Measurements from ENCODE around the gene RAB4B.

RAB4B gene

DNA sequence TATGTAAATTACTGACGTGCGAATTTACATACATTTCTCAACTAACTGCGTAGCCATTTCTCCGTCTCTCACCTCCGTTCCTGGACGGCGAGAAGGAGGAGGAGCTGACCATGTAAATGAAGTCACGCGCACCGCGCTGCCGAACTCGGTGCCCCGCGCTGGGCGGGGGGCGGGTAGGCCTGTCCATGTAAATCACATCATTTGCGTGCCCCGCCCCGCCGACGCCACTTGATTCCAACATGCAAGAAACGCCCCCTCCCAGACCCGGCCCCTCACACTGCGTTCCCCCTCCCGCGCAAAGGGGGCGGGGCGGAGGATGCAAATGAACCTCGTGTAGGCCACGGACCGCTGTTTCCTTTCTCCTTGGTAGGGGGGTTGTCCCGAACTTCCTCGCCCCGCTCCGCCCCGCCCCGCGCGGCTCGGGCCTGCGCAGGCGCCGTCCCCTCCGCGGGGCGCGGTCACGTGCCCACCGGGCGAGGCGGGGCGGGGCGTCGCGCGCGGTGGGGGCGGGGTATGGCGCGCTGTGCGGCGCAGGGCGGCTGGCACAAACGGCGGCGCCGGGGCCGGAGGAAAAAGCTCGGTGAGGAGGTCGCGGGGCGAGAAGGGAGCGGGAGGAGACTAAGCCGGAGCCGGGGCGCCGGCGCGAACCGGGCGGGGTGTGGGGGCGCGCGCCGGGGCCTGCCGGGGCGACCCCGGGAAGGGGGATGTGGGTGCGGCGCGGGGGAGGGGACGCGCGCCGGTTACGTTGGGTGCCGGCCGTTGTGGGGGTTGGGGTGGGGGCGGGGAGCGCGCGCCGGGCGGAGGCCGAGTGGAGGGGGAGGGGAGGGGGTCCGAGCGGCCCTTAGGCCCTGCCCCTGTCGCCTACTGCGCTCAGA lies 20.9 kb downstream of the RAB4B start, which contains the start of gene EGLN2:
Gene EGLN2 (plus strand): TSS at position 509 of the 875 bp plus-strand sequence. CDS start 1,382 bp downstream, outside the sequence.
- Histone ChIP-seq H3K4me3 (ENCODE audit: insufficient read depth, low read depth, low read length) (peak within 1 kb of the TSS; percentile 87), H3K27me3 (ENCODE audit: control insufficient read depth, insufficient read depth, low read length, poor library complexity, severe bottlenecking) (no peaks in the 10 kb centered on the region), H3K36me3 (ENCODE audit: control insufficient read depth, insufficient read depth, low read length) (peaks cover 7% of the 10 kb centered on the region), H3K27ac (ENCODE audit: insufficient read depth, low read depth, low read length, poor library complexity, severe bottlenecking) (peak within 1 kb of the TSS; percentile 88), H3K4me1 (ENCODE audit: control insufficient read depth, insufficient read depth, low read length) (peaks cover 33% of the 10 kb centered on the region), H3K9me3 (ENCODE audit: control insufficient read depth, low read length) (no peaks in the 10 kb centered on the region)
- 1% methylated on average over 96 to 110 of the region's 110 CpGs for WGBS, 2 experiments

DNA sequence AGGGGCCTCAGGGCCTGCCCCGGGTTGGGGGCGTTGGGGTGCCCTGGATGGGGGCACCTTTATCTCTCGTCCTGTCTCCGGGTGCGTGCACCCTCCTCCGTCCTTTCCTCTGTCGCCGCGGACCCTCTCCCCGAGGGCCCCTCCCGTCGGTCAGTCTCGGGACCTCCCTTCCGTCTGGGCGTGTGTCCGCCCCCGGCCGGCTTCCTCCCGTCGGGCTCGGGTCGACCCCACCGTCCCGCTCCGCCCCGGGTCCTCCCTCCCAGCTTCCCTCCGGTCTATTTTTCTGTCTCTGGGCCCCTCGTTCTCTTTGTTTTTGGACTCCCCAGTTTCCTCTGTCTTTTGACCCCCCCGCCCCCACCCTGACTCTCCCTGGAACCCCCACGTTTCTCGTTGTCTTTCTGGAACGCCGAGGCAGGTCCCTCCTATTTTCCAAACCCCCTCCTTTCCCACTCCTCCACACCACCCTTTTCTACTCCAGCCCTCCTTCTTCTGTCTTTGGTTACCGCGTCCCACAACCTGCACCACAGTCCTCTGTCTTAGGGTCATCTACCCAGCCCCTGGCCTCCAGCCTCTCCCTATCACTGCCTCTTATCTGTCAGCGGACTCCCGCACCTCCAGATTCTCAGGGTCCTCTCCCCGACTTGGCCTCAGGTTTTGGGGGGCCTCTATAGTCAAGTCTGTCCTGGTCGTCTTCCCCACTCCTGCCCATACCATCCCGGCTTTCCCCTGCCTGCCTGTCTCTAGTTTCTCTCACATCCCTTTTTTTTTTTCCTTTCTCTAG lies 21.7 kb downstream of the RAB4B start:
- Histone ChIP-seq H3K9me3 (ENCODE audit: control insufficient read depth, low read length) (no peaks in the 10 kb centered on the region), H3K4me3 (ENCODE audit: insufficient read depth, low read depth, low read length) (peak overlapping the region; percentile 87), H3K27me3 (ENCODE audit: control insufficient read depth, insufficient read depth, low read length, poor library complexity, severe bottlenecking) (no peaks in the 10 kb centered on the region), H3K4me1 (ENCODE audit: control insufficient read depth, insufficient read depth, low read length) (peaks cover 33% of the 10 kb centered on the region), H3K36me3 (ENCODE audit: control insufficient read depth, insufficient read depth, low read length) (peaks cover 7% of the 10 kb centered on the region), H3K27ac (ENCODE audit: insufficient read depth, low read depth, low read length, poor library complexity, severe bottlenecking) (no peak overlapping the region)
- WGBS, 2 experiments: 5 to 6% methylated on average over 40 of the region's 40 CpGs

DNA sequence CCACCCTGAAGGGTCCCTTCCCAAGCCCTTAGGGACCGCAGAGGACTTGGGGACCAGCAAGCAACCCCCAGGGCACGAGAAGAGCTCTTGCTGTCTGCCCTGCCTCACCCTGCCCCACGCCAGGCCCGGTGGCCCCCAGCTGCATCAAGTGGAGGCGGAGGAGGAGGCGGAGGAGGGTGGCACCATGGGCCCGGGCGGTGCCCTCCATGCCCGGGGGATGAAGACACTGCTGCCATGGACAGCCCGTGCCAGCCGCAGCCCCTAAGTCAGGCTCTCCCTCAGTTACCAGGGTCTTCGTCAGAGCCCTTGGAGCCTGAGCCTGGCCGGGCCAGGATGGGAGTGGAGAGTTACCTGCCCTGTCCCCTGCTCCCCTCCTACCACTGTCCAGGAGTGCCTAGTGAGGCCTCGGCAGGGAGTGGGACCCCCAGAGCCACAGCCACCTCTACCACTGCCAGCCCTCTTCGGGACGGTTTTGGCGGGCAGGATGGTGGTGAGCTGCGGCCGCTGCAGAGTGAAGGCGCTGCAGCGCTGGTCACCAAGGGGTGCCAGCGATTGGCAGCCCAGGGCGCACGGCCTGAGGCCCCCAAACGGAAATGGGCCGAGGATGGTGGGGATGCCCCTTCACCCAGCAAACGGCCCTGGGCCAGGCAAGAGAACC lies 22.4 kb downstream of the RAB4B start:
- WGBS, 2 experiments: 93 to 94% methylated on average over 27 of the region's 27 CpGs
- H3K36me3 ChIP-seq (ENCODE audit: control insufficient read depth, insufficient read depth, low read length): peaks cover 7% of the 10 kb centered on the region
- H3K9me3 ChIP-seq (ENCODE audit: control insufficient read depth, low read length): no peaks in the 10 kb centered on the region
- H3K27ac ChIP-seq (ENCODE audit: insufficient read depth, low read depth, low read length, poor library complexity, severe bottlenecking): no peak overlapping the region
- peak overlapping the region; percentile 87 for H3K4me3 ChIP-seq (ENCODE audit: insufficient read depth, low read depth, low read length)
- H3K4me1 ChIP-seq (ENCODE audit: control insufficient read depth, insufficient read depth, low read length): peaks cover 36% of the 10 kb centered on the region
- H3K27me3 ChIP-seq (ENCODE audit: control insufficient read depth, insufficient read depth, low read length, poor library complexity, severe bottlenecking): no peaks in the 10 kb centered on the region

DNA sequence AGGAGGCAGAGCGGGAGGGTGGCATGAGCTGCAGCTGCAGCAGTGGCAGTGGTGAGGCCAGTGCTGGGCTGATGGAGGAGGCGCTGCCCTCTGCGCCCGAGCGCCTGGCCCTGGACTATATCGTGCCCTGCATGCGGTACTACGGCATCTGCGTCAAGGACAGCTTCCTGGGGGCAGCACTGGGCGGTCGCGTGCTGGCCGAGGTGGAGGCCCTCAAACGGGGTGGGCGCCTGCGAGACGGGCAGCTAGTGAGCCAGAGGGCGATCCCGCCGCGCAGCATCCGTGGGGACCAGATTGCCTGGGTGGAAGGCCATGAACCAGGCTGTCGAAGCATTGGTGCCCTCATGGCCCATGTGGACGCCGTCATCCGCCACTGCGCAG lies 22.9 kb downstream of the RAB4B start:
- 94 to 95% methylated on average over 27 of the region's 27 CpGs for WGBS, 2 experiments
- Histone ChIP-seq H3K27me3 (ENCODE audit: control insufficient read depth, insufficient read depth, low read length, poor library complexity, severe bottlenecking) (no peaks in the 10 kb centered on the region), H3K9me3 (ENCODE audit: control insufficient read depth, low read length) (no peaks in the 10 kb centered on the region), H3K36me3 (ENCODE audit: control insufficient read depth, insufficient read depth, low read length) (peaks cover 7% of the 10 kb centered on the region), H3K27ac (ENCODE audit: insufficient read depth, low read depth, low read length, poor library complexity, severe bottlenecking) (no peak overlapping the region), H3K4me3 (ENCODE audit: insufficient read depth, low read depth, low read length) (peak overlapping the region; percentile 87), H3K4me1 (ENCODE audit: control insufficient read depth, insufficient read depth, low read length) (peaks cover 41% of the 10 kb centered on the region)

DNA sequence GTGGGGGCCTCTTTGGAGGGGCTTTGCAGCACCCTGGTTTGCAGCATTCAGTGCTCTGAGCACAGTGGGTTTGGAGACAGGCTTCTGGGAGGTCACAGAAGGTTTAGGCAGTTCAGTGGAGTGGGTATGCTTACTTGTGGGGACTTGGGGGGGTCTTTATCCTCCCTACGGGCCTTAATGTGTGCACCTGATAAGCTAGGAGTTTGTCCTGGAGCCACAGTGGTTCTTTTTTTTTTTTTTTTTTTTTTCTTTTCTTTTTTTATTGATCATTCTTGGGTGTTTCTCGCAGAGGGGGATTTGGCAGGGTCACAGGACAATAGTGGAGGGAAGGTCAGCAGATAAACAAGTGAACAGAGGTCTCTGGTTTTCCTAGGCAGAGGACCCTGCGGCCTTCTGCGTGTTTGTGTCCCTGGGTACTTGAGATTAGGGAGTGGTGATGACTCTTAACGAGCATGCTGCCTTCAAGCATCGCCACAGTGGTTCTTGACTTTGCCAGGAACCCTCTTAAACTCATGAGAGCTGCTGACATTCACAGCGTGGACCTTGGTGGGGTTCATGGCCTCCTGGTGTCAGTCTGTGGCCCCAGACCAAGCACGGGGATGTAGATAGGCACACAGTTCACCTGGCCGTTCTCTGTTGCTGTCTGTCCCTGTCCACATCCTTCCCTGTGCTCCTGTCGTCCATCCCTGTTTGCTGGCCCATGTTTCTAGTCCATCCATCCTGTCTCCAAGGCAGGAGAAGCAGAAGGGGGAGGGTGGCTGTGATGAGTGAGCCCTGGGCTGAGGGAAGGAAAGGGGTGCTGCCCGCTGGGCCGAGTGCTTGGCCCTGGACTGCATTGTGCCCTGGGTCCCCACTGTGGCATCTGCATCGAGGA lies 23.6 kb downstream of the RAB4B start:
- no peaks in the 10 kb centered on the region for H3K27me3 ChIP-seq (ENCODE audit: control insufficient read depth, insufficient read depth, low read length, poor library complexity, severe bottlenecking)
- peak overlapping the region; percentile 8 for H3K4me3 ChIP-seq (ENCODE audit: insufficient read depth, low read depth, low read length)
- H3K27ac ChIP-seq (ENCODE audit: insufficient read depth, low read depth, low read length, poor library complexity, severe bottlenecking): no peak overlapping the region
- H3K36me3 ChIP-seq (ENCODE audit: control insufficient read depth, insufficient read depth, low read length): peaks cover 7% of the 10 kb centered on the region
- no peaks in the 10 kb centered on the region for H3K9me3 ChIP-seq (ENCODE audit: control insufficient read depth, low read length)
- peaks cover 48% of the 10 kb centered on the region for H3K4me1 ChIP-seq (ENCODE audit: control insufficient read depth, insufficient read depth, low read length)
- WGBS, 2 experiments: 91 to 95% methylated on average over 12 of the region's 13 CpGs

DNA sequence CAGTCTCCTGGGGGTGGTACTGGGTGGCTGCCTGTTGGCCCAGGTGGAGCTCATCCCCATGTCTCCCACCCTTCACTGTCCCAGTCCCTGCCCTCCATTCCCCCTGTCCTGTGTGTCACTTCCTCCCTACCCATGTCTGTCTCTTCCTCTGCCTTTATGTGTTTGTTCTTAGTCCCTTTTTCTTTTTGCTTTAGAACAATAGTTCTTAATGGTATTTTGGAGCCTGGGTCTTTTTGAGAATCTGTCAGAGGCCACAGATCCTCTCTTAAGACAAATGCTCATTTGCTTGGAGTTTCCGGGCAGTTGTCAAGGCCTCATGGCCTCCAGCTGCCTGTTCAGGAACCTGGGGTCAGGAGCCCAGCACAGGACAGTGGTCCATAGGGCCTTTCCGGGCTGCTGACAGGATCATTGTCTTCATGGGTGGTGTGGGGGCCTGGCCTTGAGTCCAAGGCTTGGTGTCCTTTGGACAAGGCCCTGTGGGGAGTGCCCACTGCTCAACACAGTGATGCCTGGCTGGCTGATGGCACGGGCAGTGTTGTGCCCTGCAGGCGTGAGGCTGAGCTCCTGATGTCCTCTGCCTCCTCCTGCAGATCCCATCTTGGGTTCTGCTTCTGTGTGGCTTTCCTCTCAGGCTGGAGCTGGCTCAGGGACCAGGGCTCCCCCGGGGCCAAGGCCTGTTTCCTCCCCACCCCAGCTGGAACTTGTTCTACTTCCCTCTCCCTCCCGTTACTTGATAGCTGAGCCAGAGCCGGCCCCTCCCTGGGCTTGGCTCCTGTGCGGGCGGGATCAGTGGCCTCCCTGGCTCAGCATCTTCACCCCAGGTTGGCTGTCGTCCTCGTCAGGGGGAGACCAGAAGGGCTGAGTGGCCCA lies 24.5 kb downstream of the RAB4B start:
- Histone ChIP-seq H3K4me3 (ENCODE audit: insufficient read depth, low read depth, low read length) (no peak overlapping the region), H3K27ac (ENCODE audit: insufficient read depth, low read depth, low read length, poor library complexity, severe bottlenecking) (no peak overlapping the region), H3K27me3 (ENCODE audit: control insufficient read depth, insufficient read depth, low read length, poor library complexity, severe bottlenecking) (no peaks in the 10 kb centered on the region), H3K9me3 (ENCODE audit: control insufficient read depth, low read length) (no peaks in the 10 kb centered on the region), H3K36me3 (ENCODE audit: control insufficient read depth, insufficient read depth, low read length) (peaks cover 7% of the 10 kb centered on the region), H3K4me1 (ENCODE audit: control insufficient read depth, insufficient read depth, low read length) (peaks cover 55% of the 10 kb centered on the region)
- WGBS, 2 experiments: 74 to 75% methylated on average over 11 of the region's 11 CpGs

DNA sequence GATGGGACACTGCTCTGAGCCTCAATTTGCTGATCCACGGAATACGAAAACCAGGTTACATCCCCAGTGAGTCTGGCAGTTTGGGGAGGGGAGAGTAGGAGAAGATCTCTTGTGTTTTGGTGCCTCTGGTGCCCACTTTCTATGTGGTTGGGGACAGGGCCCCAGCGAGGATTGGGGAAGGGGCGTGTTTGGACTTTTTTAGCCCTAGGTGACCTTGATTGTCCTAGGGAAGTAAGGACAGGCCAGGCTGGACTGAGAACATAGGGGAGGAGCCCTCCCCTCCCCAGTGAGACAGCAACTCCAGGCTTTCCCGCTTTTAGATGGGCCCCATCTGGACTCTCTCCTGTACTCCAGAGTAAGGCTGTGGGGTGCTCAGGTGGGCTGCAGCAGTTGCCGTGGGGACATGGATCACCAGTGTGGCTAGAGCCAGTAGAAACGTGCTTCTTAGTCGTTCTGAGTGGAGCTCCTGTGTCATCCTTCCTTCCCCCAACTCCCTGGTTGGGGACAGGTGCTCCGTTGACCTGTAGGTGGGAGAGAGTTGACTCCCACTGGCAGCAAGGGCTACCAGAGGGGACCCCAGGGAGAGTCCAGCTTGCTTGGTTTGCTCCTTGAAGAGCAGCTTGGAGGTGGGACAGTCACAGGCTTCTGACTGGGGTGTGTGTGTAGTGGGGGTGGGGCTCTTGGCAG lies 25.3 kb downstream of the RAB4B start:
- peaks cover 7% of the 10 kb centered on the region for H3K36me3 ChIP-seq (ENCODE audit: control insufficient read depth, insufficient read depth, low read length)
- 80% methylated on average over 9 of the region's 9 CpGs for WGBS, 2 experiments
- no peaks in the 10 kb centered on the region for H3K9me3 ChIP-seq (ENCODE audit: control insufficient read depth, low read length)
- H3K4me1 ChIP-seq (ENCODE audit: control insufficient read depth, insufficient read depth, low read length): peaks cover 55% of the 10 kb centered on the region
- H3K27me3 ChIP-seq (ENCODE audit: control insufficient read depth, insufficient read depth, low read length, poor library complexity, severe bottlenecking): no peaks in the 10 kb centered on the region
- no peak overlapping the region for H3K4me3 ChIP-seq (ENCODE audit: insufficient read depth, low read depth, low read length)
- H3K27ac ChIP-seq (ENCODE audit: insufficient read depth, low read depth, low read length, poor library complexity, severe bottlenecking): no peak overlapping the region

DNA sequence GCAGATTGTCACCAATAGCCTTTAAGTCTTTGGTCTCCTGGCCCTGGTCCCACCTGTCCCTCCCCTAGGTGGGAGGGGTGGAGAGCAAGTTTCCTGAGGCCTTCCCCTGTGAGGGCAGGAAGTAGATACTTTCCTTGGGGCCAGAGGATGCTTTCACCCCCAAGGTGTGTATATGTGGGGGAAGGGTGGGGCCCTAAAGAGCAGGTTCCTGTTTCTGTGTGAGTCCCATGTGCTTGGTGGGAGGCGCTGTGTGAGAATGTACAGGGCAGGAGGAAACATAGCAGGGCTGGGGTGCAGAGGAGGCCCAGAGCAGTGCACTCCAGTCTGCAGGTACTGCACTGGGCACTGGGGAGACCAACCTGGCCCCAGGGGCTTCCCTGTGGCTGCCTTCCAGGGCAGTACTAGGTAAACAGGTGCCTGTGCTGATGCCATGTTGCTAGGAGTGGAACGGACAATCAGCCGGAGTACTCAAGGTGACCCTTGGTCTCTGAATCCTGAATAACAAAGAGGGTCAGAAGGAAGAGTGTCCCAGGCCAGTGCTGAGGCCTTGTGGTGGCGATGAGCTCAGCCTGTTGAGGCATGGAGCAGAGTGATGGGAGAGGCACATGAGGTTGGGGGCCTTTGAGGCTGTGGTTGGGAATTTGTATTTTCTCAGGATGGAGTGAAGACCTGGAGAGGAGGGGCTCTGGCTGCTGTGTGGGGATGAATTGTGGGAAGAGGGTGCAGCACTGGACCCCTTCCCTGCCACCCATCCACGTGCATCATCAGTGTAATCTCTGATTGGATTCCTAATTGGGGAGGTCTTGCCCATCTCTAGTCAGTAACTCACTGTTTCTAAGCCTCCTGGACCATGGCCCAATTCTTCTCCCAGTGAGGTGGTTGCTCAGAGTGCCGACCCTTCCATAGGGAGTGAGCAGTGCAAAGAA lies 26.1 kb downstream of the RAB4B start:
- Histone ChIP-seq H3K9me3 (ENCODE audit: control insufficient read depth, low read length) (no peaks in the 10 kb centered on the region), H3K4me1 (ENCODE audit: control insufficient read depth, insufficient read depth, low read length) (peaks cover 55% of the 10 kb centered on the region), H3K27me3 (ENCODE audit: control insufficient read depth, insufficient read depth, low read length, poor library complexity, severe bottlenecking) (no peaks in the 10 kb centered on the region), H3K4me3 (ENCODE audit: insufficient read depth, low read depth, low read length) (no peak overlapping the region), H3K36me3 (ENCODE audit: control insufficient read depth, insufficient read depth, low read length) (peaks cover 12% of the 10 kb centered on the region), H3K27ac (ENCODE audit: insufficient read depth, low read depth, low read length, poor library complexity, severe bottlenecking) (no peak overlapping the region)
- WGBS, 2 experiments: 90 to 91% methylated on average over 6 of the region's 6 CpGs

Measured in ectodermal cell (in vitro differentiated cells).